Measurements from ENCODE around the gene SARDH. TPM values are rescaled to one million over a fixed set of nuclear protein-coding genes. Genes with fewer than 3 reads are reported as not detected.

SARDH gene
- total RNA-seq, 1 donor from 2014 or later = 0.63 TPM

DNA sequence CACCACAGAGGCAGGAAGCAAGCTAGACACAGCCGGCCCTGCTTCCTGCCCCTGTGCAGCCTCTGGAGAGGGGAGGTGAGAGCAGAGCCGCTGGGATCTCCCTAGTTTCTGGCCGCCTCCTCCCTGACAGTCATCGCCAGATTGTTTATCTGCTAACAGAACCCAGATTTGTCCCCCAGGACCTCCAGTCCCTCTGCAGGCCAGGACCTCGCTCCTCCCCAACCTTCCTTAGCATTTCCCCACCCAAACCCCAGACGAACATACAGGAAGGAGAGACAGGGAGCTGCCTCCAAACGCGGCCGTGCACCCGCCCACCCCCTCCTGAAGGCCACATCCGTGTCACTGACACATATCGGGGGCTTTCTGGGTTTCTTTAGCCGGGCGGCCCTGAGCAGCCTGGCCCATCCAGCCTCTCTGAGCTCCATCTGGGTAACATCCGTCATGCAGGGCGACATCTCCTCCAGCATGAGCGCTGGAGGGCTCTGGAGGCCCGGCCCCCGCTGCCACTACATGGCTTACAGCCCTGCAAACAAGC lies 54.5 kb downstream of the SARDH start:
- TF ChIP-seq, protein P1, sequence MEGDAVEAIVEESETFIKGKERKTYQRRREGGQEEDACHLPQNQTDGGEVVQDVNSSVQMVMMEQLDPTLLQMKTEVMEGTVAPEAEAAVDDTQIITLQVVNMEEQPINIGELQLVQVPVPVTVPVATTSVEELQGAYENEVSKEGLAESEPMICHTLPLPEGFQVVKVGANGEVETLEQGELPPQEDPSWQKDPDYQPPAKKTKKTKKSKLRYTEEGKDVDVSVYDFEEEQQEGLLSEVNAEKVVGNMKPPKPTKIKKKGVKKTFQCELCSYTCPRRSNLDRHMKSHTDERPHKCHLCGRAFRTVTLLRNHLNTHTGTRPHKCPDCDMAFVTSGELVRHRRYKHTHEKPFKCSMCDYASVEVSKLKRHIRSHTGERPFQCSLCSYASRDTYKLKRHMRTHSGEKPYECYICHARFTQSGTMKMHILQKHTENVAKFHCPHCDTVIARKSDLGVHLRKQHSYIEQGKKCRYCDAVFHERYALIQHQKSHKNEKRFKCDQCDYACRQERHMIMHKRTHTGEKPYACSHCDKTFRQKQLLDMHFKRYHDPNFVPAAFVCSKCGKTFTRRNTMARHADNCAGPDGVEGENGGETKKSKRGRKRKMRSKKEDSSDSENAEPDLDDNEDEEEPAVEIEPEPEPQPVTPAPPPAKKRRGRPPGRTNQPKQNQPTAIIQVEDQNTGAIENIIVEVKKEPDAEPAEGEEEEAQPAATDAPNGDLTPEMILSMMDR (IDR thresholded peaks at IDR 0.05; ENCODE audit: borderline replicate concordance) = no peak
- Histone ChIP-seq H3K36me3 (no peaks in the 10 kb centered on the region), H3K27me3 (ENCODE audit: low read depth) (no peaks in the 10 kb centered on the region), H3K4me3 (peak overlapping the region; percentile 3), H3K4me1 (peaks cover 48% of the 10 kb centered on the region), H3K9me3 (replicated peaks) (no peaks in the 10 kb centered on the region), H3K27ac (replicated peaks) (peak overlapping the region; percentile 84)
- intact Hi-C loops (cut with micrococcal nuclease) = no loop called here
- DNase-seq = peak; percentile 77

DNA sequence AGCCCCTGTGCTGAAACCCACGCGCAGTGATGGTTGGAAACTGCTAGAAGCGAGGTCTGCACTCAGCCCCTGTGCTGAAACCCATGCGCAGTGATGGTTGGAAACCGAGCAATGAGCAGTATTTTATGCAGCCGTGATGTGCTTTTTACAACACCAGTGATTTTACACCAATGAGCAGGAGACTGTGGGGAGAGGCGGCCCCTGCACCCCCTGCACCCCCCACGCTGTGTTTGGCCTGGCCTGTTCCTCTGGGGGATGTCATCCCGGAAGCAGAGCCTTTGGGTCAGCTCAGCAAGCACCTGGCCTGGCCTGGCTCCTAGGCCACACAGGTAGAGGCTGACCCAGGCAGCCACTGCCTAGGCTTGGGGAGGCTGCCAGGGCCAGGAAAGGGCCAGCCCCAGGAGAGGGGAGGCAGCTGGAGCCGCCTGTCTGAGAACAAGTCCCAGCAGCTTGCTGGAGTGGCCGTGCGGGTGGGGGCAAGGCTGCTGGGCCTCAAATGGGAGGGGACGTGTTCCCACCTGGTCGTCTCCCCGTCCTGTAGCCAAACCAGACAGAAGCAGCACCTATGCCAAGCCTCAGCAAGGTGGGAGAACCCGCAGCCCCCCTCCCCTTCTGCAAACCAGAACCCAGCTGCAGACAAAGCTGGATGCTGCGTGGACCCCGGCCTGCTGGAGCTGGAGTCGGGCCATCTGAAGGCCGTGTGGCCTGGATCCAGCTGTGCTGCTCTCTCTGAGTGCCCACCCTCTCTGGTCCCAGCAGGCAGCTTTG lies 55.1 kb downstream of the SARDH start:
- Histone ChIP-seq H3K4me3 (peak overlapping the region; percentile 19), H3K27ac (replicated peaks) (peak overlapping the region; percentile 84), H3K4me1 (peaks cover 48% of the 10 kb centered on the region), H3K36me3 (no peaks in the 10 kb centered on the region), H3K27me3 (ENCODE audit: low read depth) (no peaks in the 10 kb centered on the region), H3K9me3 (replicated peaks) (no peaks in the 10 kb centered on the region)
- intact Hi-C loops (cut with micrococcal nuclease) = no loop called here
- TF ChIP-seq, protein P1 (IDR thresholded peaks at IDR 0.05; ENCODE audit: borderline replicate concordance) = no peak
- peak; percentile 53 for DNase-seq

DNA sequence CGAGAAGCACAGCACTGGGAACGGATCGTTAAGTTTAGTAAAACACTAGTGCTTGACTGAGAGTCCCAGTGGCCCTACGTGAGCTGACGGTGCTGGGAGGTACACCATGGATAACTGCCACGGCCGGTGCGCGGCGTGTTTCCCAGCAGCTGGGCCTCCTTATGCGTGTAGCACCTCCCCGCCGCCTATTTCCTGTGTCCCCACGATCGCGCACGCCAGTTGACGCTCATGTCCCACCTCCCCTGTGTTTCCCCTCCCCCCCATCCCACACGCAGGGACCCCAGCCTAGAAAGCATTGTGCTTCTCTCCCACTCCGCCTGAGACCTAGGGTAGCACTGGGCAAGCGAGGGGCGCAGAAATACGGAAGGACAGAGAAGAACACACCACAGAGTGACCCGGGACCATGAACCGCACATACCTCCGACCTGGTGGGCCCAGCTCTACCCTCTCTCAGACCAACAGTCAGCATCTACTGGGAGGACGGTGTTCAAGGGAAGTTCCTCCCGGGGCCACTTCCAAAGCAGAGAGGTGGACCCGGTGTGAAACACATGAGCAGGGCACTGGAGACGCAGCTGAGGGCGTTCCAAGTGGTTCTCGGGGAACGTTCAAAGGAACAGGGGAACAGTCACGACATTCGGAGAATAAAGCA lies 56.4 kb downstream of the SARDH start:
- peak; percentile 14 for DNase-seq
- no peak overlapping the region for H3K4me3 ChIP-seq
- no peak overlapping the region for H3K27ac ChIP-seq (replicated peaks)
- peaks cover 48% of the 10 kb centered on the region for H3K4me1 ChIP-seq
- no peaks in the 10 kb centered on the region for H3K27me3 ChIP-seq (ENCODE audit: low read depth)
- H3K9me3 ChIP-seq (replicated peaks) = no peaks in the 10 kb centered on the region
- H3K36me3 ChIP-seq = no peaks in the 10 kb centered on the region
- intact Hi-C loops (cut with micrococcal nuclease) = no loop called here
- TF ChIP-seq, protein P1 (IDR thresholded peaks at IDR 0.05; ENCODE audit: borderline replicate concordance) = no peak

DNA sequence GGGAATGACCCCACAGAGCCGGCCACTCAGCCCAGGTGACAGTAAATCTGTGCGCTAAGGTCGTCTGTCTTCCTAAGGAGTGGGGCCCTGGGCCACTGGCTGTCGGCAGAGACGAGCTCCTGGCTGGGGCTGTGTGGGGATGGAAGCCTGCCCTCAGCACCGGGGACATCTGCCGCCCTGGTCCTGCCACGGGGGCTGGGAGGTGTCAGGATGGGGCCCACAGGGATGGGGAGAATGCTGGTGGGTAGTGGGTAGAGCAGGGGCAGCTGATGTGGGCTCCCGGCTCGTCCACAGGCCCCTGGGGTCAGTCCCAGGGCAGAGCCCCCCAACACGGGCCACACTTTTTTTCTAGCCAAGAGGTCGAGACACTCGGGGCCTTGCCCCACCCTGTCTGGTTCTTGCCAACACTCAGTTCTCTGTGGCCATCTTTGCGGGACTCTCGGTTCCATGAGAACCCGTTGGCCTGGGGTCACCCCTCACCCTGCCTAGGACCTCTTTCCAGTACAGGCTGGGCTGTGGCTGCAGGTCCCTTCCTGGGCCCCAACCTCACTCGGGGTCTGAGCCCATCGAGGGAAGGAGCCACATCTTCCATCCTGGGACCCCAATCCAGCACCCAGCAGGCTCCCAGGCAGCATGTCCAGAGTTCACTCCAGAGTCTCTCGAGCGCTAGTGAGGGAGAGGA lies 57.0 kb downstream of the SARDH start:
- Histone ChIP-seq H3K27ac (replicated peaks) (no peak overlapping the region), H3K27me3 (ENCODE audit: low read depth) (peaks cover 2% of the 10 kb centered on the region), H3K36me3 (no peaks in the 10 kb centered on the region), H3K4me3 (no peak overlapping the region), H3K4me1 (peaks cover 48% of the 10 kb centered on the region), H3K9me3 (replicated peaks) (no peaks in the 10 kb centered on the region)
- intact Hi-C loops (cut with micrococcal nuclease) = no loop called here
- DNase-seq = peak; percentile 13
- TF ChIP-seq, protein P1 (IDR thresholded peaks at IDR 0.05; ENCODE audit: borderline replicate concordance) = no peak

DNA sequence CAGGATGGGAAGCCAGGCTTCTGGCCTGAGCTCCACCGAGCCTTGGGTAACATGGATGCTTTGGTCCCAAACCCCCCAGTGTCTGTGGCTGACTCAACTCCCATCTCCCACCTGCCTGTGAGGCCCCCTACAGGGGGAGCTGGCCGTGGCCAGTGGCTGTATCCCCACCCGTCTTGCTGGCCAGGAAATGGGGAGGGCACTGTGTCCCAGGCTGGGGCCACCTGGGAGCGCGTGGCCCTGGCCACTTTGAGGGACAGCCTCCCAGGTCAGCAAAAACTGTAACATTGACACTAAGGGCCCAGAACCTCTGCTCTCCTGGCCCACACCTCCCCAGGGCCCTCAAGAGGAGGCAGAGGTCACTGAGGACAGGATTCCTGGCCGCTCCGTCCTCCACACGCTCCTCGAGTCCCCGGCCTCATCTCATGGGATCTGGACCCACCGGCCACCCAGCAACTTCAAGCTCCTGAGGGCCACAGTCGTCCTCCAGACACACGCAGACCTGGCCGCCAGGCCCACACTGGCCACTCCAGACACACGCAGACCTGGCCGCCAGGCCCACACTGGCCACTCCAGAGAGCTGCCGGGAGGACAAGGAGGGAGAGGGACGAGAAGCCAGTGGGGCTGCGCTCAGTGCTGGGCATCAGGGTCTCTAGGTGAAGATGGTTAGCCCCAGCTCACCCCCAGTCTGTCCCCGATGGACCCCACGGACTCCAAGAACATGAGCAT lies 57.7 kb downstream of the SARDH start:
- Histone ChIP-seq H3K36me3 (no peaks in the 10 kb centered on the region), H3K27ac (replicated peaks) (peak overlapping the region; percentile 48), H3K27me3 (ENCODE audit: low read depth) (peaks cover 9% of the 10 kb centered on the region), H3K4me1 (peaks cover 48% of the 10 kb centered on the region), H3K4me3 (no peak overlapping the region), H3K9me3 (replicated peaks) (no peaks in the 10 kb centered on the region)
- TF ChIP-seq, protein P1 (IDR thresholded peaks at IDR 0.05; ENCODE audit: borderline replicate concordance) = no peak
- intact Hi-C loops (cut with micrococcal nuclease) = no loop called here
- peak; percentile 11 for DNase-seq
